ENCODE data around the gene SLC2A6.

DNA sequence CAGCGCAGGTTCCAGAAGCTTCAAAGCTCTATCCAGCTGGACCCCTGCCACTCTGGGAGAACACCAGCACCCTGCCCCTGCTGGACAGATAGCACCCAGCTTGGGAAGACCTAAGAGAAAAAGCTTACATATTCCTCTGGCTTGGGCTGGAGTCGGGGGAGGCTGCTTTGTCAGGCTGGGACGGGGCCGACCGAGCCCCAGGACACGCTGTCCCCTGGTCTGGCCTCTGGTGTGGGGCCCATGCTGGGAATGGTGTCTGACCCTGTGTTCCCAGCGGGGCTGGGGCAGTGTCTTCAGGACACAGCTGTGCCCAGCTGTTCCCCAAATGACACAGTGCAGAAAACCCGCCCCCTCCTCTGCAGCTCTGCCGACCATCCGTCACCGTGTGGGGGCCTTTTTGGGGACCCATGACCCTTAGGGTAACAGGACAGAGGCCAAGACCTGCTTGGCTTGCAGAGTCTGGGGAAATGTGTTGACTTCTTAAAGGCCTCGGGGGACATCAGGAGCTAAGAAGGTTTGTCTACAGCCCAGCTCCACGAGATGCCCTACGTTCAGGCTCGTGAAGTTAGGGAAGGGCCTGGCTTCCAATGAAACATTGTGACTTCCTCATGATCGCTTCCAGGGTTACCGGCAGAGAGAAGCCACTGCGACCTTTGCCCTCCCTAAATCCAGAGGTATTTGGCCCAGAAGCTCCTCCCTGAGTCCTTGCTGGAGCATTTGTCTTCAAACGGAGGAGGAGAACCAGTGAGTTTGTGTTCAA lies 20.4 kb upstream of the SLC2A6 start:
- TF ChIP-seq, protein P1, sequence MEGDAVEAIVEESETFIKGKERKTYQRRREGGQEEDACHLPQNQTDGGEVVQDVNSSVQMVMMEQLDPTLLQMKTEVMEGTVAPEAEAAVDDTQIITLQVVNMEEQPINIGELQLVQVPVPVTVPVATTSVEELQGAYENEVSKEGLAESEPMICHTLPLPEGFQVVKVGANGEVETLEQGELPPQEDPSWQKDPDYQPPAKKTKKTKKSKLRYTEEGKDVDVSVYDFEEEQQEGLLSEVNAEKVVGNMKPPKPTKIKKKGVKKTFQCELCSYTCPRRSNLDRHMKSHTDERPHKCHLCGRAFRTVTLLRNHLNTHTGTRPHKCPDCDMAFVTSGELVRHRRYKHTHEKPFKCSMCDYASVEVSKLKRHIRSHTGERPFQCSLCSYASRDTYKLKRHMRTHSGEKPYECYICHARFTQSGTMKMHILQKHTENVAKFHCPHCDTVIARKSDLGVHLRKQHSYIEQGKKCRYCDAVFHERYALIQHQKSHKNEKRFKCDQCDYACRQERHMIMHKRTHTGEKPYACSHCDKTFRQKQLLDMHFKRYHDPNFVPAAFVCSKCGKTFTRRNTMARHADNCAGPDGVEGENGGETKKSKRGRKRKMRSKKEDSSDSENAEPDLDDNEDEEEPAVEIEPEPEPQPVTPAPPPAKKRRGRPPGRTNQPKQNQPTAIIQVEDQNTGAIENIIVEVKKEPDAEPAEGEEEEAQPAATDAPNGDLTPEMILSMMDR (IDR thresholded peaks at IDR 0.05): no peak
- no peak for TF ChIP-seq POLR2A (IDR thresholded peaks at IDR 0.05)
